ENCODE measurements around the gene ARMC8. TPM values are rescaled to one million over a fixed set of nuclear protein-coding genes. Genes with fewer than 3 reads are reported as not detected.

Gene ARMC8
- total and polyA plus RNA-seq, 2 of the 8 experiments (the other 6 are each of a cell fraction or from before 2014, with no cell fraction given): 47.3 to 58.5 TPM

- TF ChIP-seq ATF2 (IDR thresholded peaks at IDR 0.05; ENCODE audit: low read length) (no peak), USF2 (IDR thresholded peaks at IDR 0.05; ENCODE audit: low read length) (no peak), TBP (IDR thresholded peaks at IDR 0.05; ENCODE audit: low read depth, low read length) (no peak)
These were observed 102.6 kb downstream of the ARMC8 start (continued) for GRCh38 chr3:138289701-138290100.

All from H1 (cell line).